ENCODE data around the gene PHF12. TPM values are rescaled to one million over a fixed set of nuclear protein-coding genes. Genes with fewer than 3 reads are reported as not detected.

PHF12 gene
- total RNA-seq, 1 experiment from 2014 or later: 11.3 TPM

- no peak for DNase-seq (ENCODE audit: low spot score)
Measured at GRCh38 chr17:28975646-28976045, 24.3 kb upstream of the PHF12 start.

DNA sequence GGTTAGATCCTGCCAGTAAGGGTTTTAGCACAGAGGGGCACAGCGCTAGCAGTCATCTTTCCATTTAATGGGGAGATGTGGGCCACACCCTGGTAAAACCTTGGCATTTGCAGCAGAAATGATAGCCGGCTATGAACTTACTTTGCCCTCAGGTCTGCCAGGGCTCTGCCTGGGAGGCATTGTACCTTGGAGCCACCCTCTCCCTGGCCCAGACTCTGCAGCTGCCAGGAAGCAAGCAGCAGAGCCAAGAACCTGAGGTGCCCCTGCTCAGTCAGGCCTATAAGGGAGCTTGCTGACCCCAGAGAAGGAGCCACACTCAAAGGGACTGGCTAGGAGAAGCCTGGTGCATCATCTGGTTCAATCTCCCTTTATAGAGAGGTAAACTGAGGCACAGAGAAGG is 23.7 kb upstream of the PHF12 start:
- DNase-seq (ENCODE audit: low spot score): no peak

- DNase-seq (ENCODE audit: low spot score): no peak
Measured at GRCh38 chr17:28974451-28974850, 23.1 kb upstream of the PHF12 start.

GRCh38 chr17:28973425-28973824 is 22.1 kb upstream of the PHF12 start:
- DNase-seq (ENCODE audit: low spot score): no peak

DNA sequence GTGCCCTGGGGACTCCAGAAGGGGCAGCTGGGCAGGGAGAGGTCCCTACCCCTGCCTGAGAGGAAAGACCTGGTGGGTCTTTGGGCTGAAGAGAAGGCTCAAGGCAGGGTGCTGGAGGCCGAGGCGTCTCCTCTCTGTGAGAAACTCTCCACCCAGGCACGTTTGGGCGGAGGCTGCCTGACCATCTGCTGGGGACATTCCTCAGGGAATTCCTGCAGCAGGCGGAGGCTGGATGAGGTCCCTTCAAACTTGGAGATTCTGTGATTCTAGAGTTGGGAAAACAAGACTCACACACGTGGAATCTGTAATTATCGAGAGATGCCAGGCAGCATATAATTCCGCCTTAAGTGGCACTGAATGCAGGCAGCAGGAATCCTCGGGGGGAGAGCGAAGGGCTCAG is 21.1 kb upstream of the PHF12 start:
- no peak for DNase-seq (ENCODE audit: low spot score)

DNA sequence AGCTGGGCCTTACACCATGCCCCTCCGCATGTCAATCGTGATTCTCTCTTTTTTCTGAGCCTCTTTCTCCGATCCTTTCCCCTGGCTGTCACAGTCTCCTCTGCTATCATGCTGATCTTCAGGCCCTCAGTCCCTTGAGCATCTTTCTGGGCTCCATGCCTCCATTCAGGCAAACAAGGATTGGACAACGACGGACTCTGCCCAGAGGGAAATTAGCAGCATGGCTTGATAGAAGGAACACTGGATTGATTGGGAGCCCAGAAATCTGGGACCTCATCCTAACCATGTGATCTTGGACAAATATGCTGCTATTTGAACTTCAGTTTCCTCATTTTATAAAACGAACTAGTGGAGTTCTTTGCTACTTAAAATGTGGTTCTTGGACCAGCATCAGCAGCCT is 19.6 kb upstream of the PHF12 start:
- DNase-seq (ENCODE audit: low spot score): no peak

- no peak for DNase-seq (ENCODE audit: low spot score)
Measured at GRCh38 chr17:28969706-28970393, 18.5 kb upstream of the PHF12 start.

DNA sequence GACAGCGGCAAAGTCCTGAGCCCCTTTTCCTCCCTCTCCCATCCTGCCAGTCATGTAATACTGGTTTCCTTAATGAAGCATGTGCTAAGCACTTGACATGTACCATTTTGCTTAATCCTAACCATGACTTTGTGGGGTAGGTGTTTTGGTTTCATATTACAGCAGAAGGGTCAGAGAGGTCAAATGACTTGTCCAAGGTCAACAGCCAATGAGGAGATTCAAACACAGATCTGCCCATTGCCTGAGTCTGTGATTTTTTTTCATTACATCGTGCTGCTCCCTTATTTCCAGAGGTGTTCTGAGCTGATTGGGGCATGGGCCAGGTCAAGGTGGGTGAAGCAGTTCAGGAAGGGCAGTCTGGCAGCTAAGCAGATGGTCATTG is 17.6 kb upstream of the PHF12 start:
- no peak for DNase-seq (ENCODE audit: low spot score)

- DNase-seq (ENCODE audit: low spot score): no peak
Measured at GRCh38 chr17:28968231-28968913, 17.1 kb upstream of the PHF12 start.

DNA sequence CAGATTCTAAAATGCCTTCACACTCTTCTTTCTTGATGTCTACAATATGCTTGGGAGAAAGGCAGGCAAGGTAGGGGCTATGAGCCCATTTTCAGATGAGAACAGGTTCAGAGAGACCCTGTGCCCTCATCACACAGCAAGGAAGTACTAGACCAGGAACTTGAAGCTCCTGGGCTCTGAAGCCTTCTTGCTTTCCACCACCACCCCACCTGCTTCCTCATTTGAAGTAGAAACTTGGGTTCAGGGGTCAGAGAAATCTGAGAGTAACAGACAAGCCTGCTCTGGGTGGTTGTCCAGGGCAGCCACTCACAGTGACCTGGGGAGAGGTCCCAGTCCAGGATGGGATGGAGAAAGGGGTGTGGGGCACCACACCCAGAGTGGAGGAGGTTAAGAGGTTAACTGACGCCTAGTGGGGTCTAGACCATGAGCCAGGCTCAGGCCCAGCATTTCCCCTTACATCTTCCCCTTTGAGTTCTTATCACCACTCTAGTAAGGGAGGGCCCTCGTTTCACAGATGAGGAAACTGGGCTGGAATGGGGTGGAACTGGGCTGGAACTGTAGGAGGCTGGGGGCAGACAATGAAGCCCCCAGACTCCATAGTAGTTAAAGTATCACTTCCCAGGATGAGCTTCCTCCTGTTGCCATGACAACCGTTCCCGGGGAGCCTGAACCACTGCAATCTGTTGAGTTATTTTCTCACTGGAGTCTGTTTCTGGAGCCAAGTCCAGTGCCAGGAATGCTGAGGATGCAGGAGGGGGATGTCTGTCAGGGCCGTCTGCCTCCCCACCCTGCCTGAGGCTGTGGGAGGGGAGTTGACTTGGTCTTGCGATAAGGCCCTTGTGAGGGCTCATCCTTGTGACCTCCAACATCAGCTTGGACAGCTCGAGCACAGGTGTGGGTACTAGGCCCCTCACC is 16.2 kb upstream of the PHF12 start:
- DNase-seq (ENCODE audit: low spot score): no peak

DNA sequence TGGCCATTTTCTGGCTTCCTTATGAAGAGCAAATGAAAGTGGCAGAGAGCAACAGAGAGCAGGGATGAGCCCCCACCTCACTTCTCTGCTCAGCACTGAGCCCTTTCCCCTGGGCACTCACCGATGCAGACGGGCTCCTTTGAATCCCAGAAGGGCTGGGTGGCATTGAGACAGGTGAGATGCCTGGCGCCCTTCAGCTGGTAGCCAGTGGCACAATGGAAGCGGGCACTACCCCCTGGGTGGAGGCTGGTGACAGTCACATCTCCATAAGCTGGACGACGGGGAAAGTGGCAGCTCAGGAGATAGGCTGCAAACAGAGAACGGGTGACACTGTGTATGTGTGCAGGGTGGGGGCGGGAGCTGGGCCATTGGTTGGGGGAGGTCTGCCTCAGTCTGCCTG is 12.5 kb upstream of the PHF12 start:
- no peak for DNase-seq (ENCODE audit: low spot score)

- no peak for DNase-seq (ENCODE audit: low spot score)
Measured at GRCh38 chr17:28963055-28963611, 11.8 kb upstream of the PHF12 start.

DNA sequence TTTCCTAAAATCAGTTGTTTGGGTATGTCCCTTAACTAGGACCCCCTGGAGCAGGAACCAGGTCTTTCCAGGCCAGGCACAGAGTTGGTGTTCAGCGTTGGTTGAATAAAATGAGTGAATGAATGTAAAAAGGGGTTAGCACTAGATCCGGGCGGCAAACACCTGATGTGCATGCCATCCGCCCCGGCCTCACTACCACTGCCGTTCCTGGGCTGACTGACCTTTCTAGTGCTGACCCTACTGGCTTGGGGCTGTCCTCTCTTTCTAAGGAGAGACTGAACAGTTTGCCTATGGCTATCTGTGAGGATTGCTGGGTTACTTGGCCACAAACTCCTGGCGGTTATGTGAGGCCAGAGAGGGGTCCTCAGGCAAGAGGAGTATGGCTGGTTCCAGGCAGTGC is 10.1 kb upstream of the PHF12 start:
- DNase-seq (ENCODE audit: low spot score): no peak

DNA sequence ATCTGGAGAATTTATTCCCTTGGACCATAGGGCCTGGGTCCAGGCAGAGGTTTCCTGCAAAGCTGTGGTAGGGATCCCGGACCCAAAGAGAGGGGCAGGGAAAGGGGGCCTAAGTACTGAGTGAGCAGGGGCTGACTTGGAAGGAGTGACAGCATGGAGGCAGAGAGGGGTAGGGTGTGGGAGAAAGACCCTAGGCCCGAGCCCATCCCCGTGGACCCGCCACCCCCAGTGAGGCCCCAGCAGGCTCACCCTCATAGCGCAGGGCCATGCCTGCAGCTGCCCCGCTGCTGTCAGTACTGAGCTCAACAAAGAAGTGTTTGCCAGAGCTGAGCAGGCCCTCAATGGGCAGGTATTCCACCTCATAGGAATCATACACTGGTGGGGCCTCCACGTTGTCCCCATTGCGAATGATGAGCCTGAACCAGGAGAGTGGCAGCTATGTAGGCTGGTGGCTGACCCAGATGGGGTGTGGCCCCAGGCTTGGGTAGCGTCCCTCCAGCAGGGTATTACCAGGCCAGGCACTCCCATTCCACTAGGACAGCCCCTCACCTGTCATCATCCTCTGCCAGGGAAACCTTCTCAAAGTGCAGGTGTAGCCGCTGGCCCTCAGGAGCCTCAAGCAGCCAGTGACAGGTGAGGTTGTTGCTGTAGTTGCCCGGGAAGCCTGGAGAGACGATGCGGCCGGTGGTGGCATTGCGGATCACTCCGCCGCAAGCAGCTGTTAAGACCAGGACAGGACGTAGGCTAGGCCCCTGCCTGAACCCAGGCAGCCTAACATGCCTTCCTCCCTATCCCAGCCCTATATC is 9.1 kb upstream of the PHF12 start:
- no peak for DNase-seq (ENCODE audit: low spot score)

DNA sequence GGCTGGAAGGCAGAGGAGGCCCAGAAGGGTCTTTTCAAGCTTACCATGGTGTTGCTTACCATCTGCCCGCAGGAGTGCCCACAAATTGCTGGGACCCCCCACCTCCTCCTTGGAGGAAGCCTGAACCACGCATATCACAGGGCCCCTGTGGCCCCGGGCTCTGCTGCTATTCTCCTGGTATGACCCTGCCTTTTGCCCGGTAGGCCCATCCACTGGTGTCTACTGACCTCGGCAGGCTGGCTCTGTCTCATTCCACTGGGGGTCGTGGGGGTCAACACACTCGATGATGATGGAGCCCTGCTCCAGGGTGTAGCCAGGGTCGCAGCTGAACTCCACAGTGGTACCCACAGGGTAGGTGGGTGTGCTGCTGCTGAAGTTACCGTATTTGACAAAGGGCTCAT is 8.2 kb upstream of the PHF12 start:
- no peak for DNase-seq (ENCODE audit: low spot score)

GRCh38 chr17:28958820-28959455 is 7.6 kb upstream of the PHF12 start:
- DNase-seq (ENCODE audit: low spot score): no peak

DNA sequence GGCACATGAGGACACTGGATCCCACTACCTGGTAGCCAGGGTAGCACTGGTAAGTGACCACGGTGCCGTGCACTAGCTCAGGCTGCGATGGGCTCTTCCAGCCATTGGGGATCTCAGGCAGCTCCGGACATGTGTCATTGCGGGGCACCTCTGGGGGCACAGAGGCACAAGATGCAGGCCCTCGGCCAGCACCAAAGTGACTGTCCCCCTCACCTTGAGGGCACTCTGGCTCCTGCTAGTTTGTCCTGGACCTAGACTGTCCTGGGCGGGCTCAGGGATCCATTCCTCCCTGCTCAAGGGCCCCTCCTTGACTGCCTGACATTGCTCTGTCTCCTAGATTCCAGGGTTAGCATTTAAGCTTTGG is 6.7 kb upstream of the PHF12 start:
- no peak for DNase-seq (ENCODE audit: low spot score)

DNA sequence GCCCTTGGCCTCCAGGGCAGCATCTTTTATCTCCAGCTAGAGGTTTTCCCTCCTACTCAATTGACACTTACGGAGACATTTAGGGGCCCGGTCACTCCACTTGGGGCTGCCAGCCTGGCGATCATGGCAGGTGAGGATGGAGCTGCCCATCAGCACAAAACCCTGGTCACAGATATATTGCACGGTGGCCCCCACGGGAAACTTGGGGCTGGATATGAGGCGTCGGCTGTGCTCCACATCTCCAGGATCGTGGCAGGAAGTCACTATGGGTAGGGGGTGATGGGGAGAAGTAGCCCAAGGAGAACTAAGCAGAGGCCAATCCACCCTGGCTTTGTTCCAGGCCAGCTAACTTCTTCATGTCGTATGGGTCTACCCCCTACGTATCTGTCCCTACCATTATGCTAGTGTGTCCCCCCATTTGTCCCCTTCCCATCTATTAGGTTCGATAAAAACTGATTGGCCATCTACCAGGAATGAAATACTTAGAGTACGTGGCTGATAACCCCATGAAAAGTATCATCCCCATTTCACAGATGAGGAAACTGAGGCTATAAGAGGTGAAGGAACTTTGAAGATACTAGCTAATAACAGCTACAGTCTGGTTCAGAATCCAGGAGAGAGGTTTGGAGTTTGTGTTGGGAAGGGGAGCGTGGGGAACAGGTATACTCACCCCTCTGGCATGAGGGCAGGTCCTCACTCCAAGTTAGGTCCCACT is 6.1 kb upstream of the PHF12 start:
- DNase-seq (ENCODE audit: low spot score): peak; percentile 2

DNA sequence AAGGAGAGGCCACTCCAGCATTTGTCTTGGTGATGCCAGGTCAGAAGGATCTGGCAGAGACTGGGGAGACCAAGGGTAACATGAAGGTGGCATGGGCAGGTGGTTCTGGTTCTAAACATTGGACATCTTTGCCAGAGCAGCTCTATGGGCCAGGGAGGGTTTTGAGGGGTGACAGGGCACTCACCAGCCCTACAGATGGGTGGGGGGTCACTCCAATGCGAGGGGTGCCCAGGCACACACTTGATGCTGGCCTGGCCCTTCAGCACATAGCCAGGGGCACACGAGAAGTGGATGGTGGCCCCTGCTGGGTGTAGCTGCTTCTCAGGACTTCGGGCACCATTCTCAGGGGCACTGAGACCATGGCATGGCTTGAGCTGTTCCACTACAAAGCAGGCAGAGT is 5.5 kb upstream of the PHF12 start:
- DNase-seq (ENCODE audit: low spot score): peak; percentile 2

DNA sequence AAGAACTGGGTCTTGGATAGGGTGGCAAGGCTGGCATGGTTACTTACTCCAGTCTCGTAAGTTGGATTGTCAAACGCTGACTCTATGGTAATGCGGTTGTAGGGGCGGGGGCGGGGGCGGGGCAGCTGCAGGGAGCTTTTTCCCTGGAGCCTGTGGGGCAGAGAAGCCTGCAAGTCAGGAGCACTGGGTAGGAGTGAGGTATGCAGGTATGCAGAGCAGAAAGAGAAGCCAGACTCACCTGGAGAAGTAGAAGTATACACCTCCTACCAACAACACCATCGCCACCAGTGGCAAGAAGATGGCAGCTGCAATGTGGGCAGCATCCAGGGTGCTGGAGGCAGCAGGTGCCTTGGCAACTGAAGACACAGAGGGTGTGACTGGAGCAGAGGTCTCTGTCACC is 4.8 kb upstream of the PHF12 start:
- peak; percentile 2 for DNase-seq (ENCODE audit: low spot score)

Data from H4 (cell line).